GM23338 (cell line): ENCODE measurements around the gene NELFB. TPM values are rescaled to one million over a fixed set of nuclear protein-coding genes. Genes with fewer than 3 reads are reported as not detected.

Source experiments
- ATAC-seq: fragments of 200-7000 bp; cut with Tn5 transposase; 3 replicates; pipeline ENCODE4 v1.9.1; 2020
- DNase-seq: peaks from one replicate; pipeline ENCODE4 v3.0.0-alpha.2; 2015; ENCODE audit warnings: low spot score
- H2AFZ ChIP-seq: fragments of 200-600 bp; sonication (generic); 2 replicates; pipeline ENCODE4 v1.8.0; 2016; ENCODE audit warnings: antibody characterized with exemption, mild to moderate bottlenecking, moderate library complexity
- H3F3A ChIP-seq: fragments of 200-600 bp; sonication (generic); replicated peaks from 2 replicates; pipeline ENCODE4 v1.8.0; 2017; ENCODE audit warnings: antibody characterized with exemption, mixed run types, low read depth
- H3K27ac ChIP-seq: fragments of 200-600 bp; sonication (generic); 2 replicates; pipeline ENCODE4 v1.6.1; 2016; ENCODE audit warnings: low read depth
- H3K27me3 ChIP-seq: fragments of 200-600 bp; sonication (generic); 2 replicates; pipeline ENCODE4 v1.8.0; 2016; ENCODE audit warnings: mild to moderate bottlenecking, mixed run types, moderate library complexity; ENCODE audit not compliant: insufficient read depth
- H3K36me3 ChIP-seq: fragments of 200-600 bp; sonication (generic); 2 replicates; pipeline ENCODE4 v1.8.0; 2016; ENCODE audit warnings: mild to moderate bottlenecking; ENCODE audit not compliant: insufficient read depth
- H3K4me1 ChIP-seq: fragments of 200-600 bp; sonication (generic); 2 replicates; pipeline ENCODE4 v1.8.0; 2016; ENCODE audit warnings: mild to moderate bottlenecking, moderate library complexity; ENCODE audit not compliant: insufficient read depth
- H3K4me2 ChIP-seq: fragments of 200-600 bp; sonication (generic); 2 replicates; pipeline ENCODE4 v1.7.1; 2017; ENCODE audit warnings: mixed run types
- H3K4me3 ChIP-seq: fragments of 200-600 bp; sonication (generic); 2 replicates; pipeline ENCODE4 v1.6.1; 2016; ENCODE audit warnings: mixed run types
- H3K79me2 ChIP-seq: fragments of 200-600 bp; sonication (generic); replicated peaks from 2 replicates; pipeline ENCODE4 v1.8.0; 2017; ENCODE audit warnings: mild to moderate bottlenecking; ENCODE audit not compliant: insufficient read depth
- H3K9me2 ChIP-seq: fragments of 200-600 bp; sonication (generic); 2 replicates; pipeline ENCODE4 v1.8.0; 2017; ENCODE audit not compliant: insufficient read depth
- H4K20me1 ChIP-seq: fragments of 200-600 bp; sonication (generic); replicated peaks from 2 replicates; pipeline ENCODE4 v1.8.0; 2017; ENCODE audit warnings: mild to moderate bottlenecking; ENCODE audit not compliant: insufficient read depth
- H3K27ac Mint-ChIP-seq: 2 replicates; pipeline ENCODE4 v1.8.0; 2020; ENCODE audit warnings: inconsistent platforms, mild to moderate bottlenecking, moderate library complexity, mixed read lengths
- H3K27me3 Mint-ChIP-seq: 3 replicates; pipeline ENCODE4 v1.8.0; 2022; ENCODE audit warnings: low read depth, mild to moderate bottlenecking, moderate library complexity, mixed read lengths, inconsistent platforms; ENCODE audit not compliant: insufficient read depth, poor library complexity
- H3K36me3 Mint-ChIP-seq: 3 replicates; pipeline ENCODE4 v1.8.0; 2021; ENCODE audit warnings: low read depth, mild to moderate bottlenecking, inconsistent platforms, moderate library complexity, mixed read lengths
- H3K4me1 Mint-ChIP-seq: 3 replicates; pipeline ENCODE4 v1.8.0; 2020; ENCODE audit warnings: mild to moderate bottlenecking, inconsistent platforms, mixed read lengths
- H3K4me3 Mint-ChIP-seq: 3 replicates; pipeline ENCODE4 v1.8.0; 2021; ENCODE audit warnings: moderate library complexity, mild to moderate bottlenecking, inconsistent platforms, mixed read lengths
- H3K9me3 Mint-ChIP-seq: 3 replicates; pipeline ENCODE4 v1.8.0; 2020; ENCODE audit warnings: moderate library complexity, mild to moderate bottlenecking, inconsistent platforms, mixed read lengths
- ETS1 ChIP-seq: IDR thresholded peaks from 2 replicates; pipeline ENCODE4 v1.6.1; 2016; ENCODE audit warnings: antibody characterized with exemption
- ZNF462 ChIP-seq: fragments of 250-450 bp; sonication (Bioruptor Pico); IDR thresholded peaks from 2 replicates; pipeline ENCODE4 v1.5.0; 2020; ENCODE audit warnings: mild to moderate bottlenecking, moderate library complexity
- polyA plus RNA-seq: library from polyadenylated mRNA; unstranded; fragments of >200 nt; fragmentation: Nextera tagmentation; extraction: Ambion mirVana; gene quantifications from 2 replicates; pipeline ENCODE4 v1.2.1, GENCODE V29; 2016
- total RNA-seq: library from RNA; depleted of rRNA; stranded (reverse); fragments of >200 nt; shearing (Covaris generic); gene quantifications from 2 replicates; pipeline ENCODE4 v1.2.3, GENCODE V29; 2014

Gene NELFB
- total and polyA plus RNA-seq, 2 experiments from 2014 or later = 30.0 to 97.3 TPM

GRCh38 chr9:137223078-137223970, 31.8 kb upstream of the NELFB start (continued):
- TF ChIP-seq ETS1 (peak; percentile 68), ZNF462 (CRISPR knock-in tag) (no peak)

- Histone ChIP-seq H3K4me3 (peak within 1 kb of the TSS; percentile 94), H3K27ac (no peak within 1 kb of the TSS), H3F3A (0 out of 2 replicates have a peak, but pooled peaks cover 6% of the 10 kb centered on the region), H3K27me3 (peaks cover 9% of the 10 kb centered on the region; the same call in 1 of the 2 replicates), H3K4me2 (peak within 1 kb of the TSS; percentile 99), H3K9me2 (no peaks in the 10 kb centered on the region), H4K20me1 (no peaks in the 10 kb centered on the region), H3K4me1 (no peaks in the 10 kb centered on the region; the same call in 1 of the 2 replicates), H3K36me3 (no peaks in the 10 kb centered on the region), H2AFZ (no peak within 1 kb of the TSS), H3K79me2 (no peaks in the 10 kb centered on the region)
- peak within 1 kb of the TSS; percentile 70 for H3K4me3 Mint-ChIP-seq
- H3K27me3 Mint-ChIP-seq = peaks cover 3% of the 10 kb centered on the region
- H3K36me3 Mint-ChIP-seq = no peaks in the 10 kb centered on the region
- DNase-seq (no peak), ATAC-seq (no peak)
- H3K9me3 Mint-ChIP-seq = no peaks in the 10 kb centered on the region
- H3K27ac Mint-ChIP-seq = no peak within 1 kb of the TSS
- H3K4me1 Mint-ChIP-seq = peaks cover 2% of the 10 kb centered on the region; the same call in 2 of the 3 replicates
- TF ChIP-seq ETS1 = no peak
- TF ChIP-seq ZNF462 (CRISPR knock-in tag) = no peak
These were observed 30.1 kb upstream of the NELFB start, which contains the start of gene CYSRT1 for GRCh38 chr9:137224830-137225694. Gene CYSRT1, plus strand, starts transcription at chr9:137225174. Its CDS starts 448 bp downstream, at chr9:137225622.
